GM18502 (cell line): ENCODE measurements around the gene SLC29A4.
"Not testable (repeated sequence)": the region's sequence is repeated elsewhere in the genome, so short reads cannot be mapped to it uniquely, and the experiment has no call there.

Experiments used
- ATAC-seq: cut with Tn5 transposase; IDR thresholded peaks from one replicate; pipeline ENCODE4 v1.9.1; 2021; ENCODE audit warnings: mild to moderate bottlenecking; ENCODE audit not compliant: unreplicated experiment, poor library complexity

Gene SLC29A4, protein sequence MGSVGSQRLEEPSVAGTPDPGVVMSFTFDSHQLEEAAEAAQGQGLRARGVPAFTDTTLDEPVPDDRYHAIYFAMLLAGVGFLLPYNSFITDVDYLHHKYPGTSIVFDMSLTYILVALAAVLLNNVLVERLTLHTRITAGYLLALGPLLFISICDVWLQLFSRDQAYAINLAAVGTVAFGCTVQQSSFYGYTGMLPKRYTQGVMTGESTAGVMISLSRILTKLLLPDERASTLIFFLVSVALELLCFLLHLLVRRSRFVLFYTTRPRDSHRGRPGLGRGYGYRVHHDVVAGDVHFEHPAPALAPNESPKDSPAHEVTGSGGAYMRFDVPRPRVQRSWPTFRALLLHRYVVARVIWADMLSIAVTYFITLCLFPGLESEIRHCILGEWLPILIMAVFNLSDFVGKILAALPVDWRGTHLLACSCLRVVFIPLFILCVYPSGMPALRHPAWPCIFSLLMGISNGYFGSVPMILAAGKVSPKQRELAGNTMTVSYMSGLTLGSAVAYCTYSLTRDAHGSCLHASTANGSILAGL

DNA sequence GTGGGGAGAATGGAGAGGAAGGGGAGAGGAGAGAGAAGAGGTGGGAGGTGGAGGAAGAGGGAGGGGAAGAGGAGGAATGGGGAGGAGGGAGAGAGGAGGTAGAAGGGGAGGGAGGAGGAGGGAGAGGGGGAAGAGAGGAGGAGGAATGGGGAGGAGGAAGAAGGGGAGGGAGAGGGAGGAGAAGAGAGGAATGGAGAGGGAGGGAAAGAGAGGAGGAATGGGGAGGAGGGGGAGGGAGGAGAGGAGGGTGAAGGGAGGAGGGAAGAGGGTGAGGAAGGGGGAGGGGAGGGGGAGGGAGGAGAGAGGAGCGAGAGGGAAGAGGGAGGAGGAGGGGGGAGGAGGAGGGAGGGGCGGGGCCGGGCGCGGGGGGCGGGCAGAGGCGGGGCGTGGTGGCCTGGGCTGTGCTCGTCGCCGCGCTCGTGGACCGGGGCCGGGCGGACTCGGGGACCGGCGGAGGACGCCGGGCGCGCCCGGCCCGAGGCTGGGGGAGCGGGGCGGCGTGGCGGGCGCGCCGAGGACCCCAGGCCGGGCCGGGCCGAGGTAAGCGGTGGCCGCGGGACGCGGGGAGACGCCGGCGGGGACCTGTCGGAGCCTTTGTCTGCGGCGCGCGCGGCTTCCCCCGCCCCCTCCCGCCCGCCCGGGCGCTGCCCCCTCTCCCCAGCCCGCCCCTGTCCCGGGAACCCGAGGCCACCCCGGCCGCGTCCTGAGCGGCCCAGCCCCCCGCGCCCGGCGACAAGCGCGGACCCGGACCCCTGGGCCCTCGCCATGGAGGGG lies at the start of gene SLC29A4:
Gene SLC29A4 (plus strand): TSS at position 401 of the 774 bp plus-strand sequence. CDS start 4,874 bp downstream, outside the sequence.
- no peak for ATAC-seq

DNA sequence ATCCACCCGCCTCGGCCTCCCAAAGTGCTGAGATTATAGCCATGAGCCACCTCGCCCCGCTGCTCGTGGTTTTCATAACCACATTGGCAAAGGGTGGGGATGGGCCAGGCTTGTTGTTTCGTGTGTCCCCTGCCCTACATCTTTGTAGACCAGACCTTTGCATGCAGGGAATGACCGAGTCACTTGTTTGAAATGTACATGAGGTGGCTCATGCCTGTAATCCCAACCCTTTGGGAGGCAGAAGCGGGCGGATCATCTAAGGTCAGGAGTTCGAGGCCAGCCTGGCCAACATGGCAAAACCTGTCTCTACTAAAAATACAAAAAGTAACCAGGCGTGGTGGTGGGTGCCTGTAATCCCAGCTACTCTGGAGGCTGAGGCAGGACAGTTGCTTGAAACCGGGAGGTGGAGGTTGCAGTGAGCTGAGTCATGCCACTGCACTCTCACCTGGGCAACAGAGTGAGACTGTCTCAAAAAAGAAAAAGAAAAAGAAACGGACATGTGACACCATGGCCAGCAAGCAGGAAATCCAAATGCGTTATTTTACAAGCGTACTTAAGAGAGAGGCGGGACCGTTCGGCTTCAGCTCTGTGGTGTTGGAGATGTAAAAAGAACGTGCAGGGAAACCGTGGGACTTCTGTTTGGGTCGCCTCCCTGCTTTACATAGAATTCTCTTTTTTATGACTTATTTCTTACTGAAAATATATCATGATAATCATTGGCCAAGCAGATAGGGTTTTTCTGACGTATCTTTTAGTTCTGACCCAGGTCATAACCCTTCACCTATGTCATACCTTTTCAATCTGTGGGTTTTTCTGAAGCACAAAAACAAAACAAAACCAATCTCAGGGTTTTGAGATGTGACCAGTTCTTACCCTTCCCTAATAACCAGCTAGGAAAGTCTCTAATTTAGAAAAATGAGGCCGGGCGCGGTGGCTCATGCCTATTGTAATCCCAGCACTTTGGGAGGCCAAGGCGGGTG lies 47.6 kb upstream of the SLC29A4 start:
- peak; percentile 27 for ATAC-seq

DNA sequence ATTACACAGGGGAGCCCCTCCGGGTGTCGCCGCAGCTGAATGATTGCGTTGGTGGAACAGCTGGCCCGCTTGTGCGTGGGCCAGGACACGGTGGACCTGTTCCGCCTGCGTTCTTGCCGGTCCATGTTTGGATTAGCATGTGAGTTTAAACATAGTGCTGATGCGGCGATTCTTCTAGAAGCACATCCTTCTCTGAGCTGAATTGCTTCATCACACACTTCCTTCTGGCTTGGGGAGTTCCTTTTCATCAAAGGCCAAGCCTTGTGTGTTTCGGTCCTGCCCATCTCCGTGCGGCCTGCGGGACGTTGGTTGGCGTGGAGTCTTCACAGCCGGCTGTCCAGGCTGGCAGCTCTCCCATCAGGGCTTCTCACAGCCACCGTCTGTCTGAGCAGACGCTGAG lies 45.5 kb upstream of the SLC29A4 start:
- ATAC-seq = no peak

DNA sequence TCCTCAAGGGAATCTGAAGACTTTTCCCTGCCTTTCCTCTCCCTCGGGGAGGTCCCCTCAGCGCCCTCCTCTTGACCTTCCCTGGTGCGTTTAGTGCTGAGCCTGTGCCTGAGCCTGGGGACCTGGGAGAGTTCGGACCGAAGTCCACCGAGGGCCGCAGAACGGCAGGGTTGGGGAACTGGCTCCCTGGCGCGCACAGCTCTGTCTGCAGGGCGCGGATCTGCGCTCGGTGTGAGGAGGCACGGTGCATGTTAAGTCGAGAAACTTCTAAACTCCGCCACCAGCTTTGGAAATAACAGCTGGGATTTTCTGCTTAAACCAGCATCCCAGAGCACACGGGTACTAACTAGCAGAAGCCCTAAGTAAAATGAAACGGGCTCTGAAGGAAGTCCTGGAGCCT lies 44.2 kb upstream of the SLC29A4 start:
- ATAC-seq = no peak

DNA sequence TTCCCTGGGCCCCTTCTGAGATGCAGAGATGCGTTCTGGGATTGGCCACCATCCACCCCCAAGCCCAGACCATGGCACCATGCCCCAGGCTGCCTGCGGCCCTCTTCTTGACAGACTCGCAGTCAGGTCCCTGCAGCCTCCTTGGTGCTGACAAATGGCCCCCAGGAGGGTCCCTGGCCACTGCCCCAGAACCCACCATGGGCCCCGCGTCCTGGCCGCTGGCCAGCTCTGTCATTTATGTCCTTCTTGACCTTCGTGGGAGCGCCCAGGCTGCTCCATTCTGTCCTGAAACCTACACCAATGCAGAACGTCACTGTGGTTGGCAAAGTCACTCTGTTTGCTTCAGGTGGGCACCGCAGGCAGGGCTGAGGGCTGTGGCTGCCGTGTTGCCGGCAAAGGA lies 39.5 kb upstream of the SLC29A4 start:
- no peak for ATAC-seq

DNA sequence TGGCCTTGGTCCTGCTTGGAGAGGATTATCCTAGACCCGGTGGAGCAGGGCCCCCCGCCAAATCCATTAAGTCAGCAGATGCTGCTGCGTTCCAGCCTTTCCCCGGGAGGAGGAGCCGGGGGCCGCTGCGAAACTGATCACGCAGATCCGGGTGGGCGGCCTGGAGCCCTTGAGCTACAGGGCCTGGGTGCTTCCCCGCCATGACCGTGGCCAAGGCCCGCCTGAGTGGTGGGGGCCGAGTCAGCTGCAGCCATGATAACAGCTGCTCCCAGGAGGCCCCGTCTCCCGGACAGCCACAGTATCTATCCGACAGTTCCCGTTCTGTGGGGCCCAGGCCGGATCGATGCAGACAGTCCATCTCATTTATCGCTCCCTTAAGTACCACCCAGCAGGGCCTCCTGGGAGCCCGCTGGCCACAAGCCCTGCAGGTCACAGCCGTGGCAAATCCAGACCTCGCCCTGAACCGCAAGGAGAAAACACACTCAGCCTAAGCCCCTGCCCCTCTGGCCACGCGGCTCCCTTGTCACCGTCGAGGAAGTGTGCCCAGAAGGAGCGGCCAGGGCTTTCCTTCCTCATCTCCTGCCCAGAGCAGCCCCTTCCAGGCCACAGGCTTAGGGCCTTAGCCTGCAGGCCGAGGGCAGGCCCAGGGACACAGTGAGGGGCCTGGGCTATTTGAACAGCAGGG lies 34.4 kb upstream of the SLC29A4 start:
- no peak for ATAC-seq

DNA sequence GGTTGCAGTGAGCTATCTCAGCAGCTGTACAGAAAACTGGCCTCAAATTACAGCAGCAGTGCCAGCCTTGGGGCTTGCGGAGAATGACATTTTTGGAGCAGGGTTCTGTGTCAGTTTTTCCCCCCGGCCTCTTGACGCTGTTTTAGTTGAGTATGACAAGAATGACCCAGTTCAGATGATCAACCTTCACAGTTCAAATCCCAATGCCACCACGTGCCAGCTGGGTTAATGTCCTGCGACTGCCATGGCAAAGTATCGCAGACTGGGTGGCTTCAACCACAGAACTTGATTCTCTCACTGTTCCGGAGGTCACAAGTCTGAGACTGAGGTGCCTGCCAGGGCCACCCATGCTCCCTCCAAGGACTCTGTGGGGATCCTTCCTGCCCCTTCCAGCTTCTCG lies 32.0 kb upstream of the SLC29A4 start:
- ATAC-seq = not testable (repeated sequence)

DNA sequence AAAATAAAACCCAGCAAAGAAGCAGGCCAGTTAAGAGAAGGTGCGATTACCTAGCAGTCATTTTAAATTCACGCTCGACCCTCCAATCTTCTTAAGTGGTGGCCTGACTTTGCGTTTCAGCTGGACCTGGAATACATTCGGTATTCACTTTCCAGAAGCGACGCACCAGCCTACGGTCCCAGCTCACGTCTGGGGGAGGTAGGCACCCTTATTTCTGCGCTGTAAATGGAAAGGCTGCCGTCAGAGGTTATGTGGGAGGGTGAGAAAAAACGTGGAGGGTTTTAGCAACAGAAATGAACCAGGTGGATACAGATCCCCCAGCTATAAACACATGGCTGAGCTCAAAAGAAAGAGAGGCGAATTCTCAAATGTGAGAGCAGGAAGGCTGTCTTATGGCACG lies 29.2 kb upstream of the SLC29A4 start:
- ATAC-seq = not testable (repeated sequence)

DNA sequence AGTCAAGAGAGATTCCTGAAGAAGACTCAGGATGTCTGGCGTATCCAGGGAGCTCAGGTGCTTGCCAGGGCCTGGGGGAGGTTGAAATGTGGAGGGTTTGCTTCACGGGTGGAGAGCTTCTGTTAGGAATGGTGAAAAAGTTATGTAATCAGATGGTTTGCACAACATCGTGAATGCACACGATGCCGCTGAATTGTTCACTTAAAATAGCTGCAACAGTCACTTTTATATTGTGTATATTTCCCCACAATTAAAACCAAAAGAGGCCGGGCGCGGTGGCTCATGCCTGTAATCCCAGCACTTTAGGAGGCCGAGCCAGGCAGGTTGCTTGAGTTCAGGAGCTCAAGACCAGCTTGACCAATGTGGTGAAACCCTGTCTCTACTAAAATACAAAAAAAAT lies 28.4 kb upstream of the SLC29A4 start:
- ATAC-seq = not testable (repeated sequence)

DNA sequence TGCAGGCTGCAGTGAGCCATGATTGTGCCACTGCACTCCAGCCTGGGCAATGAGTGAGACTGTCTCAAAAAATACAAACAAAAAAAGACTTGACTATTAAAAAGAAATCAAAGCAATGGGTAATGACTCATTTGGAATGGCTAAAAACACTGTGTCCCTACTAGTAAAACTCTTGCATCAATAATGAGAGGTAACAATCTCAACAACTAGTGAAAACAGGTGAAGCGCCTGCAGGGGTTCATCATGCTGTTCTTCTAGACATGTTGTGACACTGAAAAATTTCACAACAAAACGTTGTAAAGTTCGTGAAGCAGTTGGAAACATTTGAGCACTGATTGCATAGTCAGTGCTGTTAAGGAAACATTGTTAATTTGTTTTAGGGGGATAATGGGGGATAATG lies 26.9 kb upstream of the SLC29A4 start:
- no peak for ATAC-seq

DNA sequence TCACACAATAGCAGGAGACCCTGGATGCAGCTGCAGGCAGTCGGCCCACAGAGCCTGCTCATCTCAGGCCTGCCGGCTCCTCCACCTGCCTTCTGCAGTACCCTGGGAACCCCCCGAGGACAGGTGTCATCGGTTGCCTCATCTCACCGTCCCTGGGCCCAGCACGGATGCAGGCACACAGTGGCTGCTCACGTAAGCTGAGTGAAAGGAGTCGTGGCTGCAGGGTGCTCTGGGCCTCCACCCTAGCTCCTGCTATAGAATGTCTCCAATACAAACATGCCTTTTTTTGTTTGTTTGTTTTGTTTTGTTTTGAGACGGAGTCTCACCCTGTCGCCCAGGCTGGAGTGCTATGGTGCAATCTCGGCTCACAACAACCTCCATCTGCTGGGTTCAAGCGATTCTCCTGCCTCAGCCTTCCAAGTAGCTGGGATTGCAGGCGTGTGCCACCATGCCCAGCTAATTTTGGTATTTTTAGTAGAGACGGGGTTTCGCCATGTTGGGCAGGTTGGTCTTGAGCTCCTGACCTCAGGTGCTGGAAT lies 22.1 kb upstream of the SLC29A4 start:
- not testable (repeated sequence) for ATAC-seq

DNA sequence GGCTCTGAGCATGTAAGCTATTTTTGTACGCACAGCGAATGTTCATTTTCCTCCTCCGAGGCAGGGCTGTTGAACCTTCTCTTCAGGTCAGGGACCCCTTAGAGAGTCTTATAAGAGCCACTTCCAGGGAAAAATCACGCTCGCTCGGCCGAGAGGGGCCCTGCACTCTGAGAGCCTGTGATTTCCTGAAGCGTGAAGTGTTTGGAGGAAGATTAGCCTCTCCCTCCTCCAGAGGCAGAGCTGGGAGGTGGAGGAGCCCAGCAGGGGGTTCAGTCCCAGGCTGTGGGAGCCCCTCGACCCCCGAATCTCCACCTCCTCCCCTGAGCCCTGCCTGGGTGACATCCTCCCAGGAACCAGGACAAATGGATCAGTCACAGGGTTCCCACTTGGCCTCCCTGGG lies 19.7 kb upstream of the SLC29A4 start:
- not testable (repeated sequence) for ATAC-seq

DNA sequence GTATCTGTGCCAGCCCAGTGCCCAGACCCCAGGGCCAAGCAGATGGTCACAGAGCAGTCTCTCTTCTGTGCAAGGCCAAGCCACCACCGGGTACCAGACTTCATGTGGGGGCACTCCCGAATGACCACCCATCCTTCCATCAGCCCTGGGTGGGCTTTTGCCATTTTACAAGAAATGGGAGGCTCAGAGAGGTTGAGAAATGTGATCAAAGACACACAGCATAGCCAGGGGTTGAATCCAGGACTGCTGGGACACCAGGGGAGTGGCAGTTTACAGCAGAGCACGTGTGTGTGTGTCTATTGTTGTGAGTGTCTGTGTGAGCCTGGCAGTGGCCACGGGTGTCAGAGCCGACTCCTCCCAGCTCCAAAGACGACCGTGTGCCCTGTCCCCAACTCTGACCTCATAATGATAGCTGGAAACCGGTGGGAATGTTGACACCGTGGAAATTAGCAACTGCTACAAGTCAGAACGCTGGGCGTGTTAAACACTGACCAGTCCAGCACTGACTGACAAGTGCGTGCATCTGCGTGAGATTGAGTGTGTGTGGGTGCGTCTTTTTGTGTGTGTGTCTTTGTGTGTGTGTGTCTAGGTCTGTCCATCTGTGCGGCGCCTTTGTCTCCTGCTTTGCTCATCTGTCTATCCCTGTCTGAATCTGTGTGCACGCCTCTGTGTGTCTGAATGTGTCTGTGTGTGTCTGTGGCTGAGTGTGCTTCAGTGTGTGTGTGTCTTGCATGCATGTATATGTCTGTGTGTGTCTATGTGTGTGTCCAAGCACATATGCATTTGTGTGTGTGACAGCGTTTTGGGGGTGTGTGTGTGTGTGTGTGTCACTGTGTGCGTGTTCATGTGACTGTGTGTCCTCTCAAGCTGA lies 17.2 kb upstream of the SLC29A4 start:
- no peak for ATAC-seq

DNA sequence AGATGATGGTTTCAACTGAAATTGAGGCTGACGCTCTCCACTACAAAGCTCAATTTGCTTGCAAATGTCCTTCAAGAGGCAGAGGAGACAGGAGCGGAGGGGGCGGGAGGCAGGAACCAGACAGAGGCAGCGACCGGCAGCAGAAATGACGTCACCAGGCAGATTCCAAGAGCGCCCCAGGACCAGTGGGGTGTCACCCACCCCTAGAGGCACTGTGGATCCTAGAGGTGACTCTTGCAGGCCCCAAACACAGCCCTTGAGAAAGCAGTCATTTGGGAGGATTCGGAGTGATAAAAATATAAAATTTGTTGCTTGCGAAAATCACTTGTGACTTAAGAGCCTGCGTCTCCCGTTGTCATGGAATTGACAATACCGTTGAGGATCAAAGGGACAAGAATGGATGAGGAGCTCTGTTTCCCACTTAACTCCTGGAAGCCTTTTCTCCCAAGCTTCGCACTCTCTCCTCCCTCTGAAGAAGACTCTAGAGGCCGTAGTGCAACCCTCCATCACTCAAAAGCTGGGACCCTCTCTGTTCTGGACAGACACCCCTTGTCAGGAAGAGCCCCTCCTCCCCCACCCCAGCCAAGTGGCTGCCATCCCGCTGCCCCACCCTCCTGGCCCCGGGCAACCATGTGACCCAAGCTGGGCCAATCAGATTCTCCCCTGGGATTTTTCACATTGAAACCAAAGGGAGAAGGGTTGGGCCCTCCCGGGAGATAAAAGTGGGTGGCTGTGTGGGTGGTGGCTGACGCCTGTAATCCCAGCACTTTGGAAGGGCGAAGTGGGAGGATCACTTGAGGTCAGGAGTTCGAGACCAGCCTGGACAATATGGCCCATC lies 16.3 kb upstream of the SLC29A4 start:
- no peak for ATAC-seq

DNA sequence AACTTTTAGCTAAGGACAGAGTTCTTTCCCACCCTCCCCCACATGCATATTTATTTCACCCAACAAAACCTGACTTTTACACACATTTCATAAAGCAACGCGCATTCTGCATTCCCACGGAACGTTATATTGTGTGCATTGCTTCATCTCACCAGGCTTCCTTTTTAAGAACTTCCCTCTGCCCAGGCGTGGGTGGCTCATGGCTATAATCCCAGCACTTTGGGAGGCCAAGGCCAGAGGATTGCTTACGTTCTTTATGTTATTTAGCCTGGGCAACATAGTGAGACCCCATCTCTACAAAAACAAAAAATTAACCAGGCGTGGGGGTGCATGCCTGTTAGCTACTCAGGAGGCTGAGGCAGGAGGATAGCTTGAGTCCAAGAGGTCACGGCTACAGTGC lies 14.9 kb upstream of the SLC29A4 start:
- not testable (repeated sequence) for ATAC-seq

DNA sequence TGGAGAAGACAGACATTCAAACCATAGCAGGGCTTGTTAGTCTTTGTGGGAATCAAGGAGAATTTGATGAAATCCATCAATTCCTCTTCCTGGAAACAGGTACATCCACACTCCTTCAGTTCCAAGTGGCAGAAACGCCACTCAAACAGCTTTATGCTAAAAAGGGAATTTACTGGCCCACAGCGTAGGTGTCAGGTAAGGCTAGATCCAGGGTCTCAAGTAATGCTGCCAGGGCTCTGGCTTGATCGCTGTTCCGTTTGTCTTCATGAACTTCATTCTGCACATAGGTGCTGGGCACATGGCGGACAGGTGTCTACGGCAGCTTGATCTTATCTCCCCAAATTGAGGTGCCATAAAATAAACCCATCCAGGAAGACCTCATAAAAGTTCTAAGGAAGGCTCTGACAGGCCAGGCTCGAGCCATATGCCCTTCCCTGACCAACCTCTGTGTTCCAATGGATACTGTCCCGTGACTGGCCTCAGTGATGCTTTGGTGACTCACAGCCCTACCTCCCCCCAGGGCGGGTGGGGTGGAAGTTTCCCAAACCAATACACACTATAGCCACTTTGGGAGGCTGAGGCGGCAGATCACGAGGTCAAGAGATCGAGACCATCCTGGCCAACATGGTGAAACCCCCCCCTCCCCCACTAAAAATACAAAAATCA lies 12.6 kb upstream of the SLC29A4 start:
- ATAC-seq = not testable (repeated sequence)

DNA sequence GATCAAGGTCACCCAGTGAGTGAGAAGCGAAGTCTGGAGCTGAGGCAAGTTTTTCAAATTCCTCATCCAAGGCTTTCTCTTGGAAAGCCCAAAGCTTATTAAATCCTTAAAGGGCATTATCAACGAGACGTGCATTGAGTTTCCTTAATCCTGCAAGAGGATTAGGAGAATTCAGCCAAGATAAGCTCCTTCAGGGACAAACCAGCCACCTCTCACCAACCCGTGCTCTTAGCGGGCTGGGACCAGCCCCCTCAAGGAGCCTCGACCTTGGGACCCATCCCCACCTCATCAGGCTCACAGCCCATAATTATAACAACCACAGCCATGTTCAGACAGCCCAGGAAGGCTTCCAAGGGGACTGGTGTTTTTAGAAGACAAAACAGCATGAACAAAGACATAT lies 12.0 kb upstream of the SLC29A4 start:
- no peak for ATAC-seq
